Dedifferentiated amniotic fluid mesenchymal stem cell (primary cell): ENCODE measurements around the gene IRAG1.
"Not testable (repeated sequence)": the region's sequence is repeated elsewhere in the genome, so short reads cannot be mapped to it uniquely, and the experiment has no call there.

Source experiments
- DNase-seq: peaks from one replicate; pipeline ENCODE4 v3.0.0-alpha.2; 2016; ENCODE audit errors: extremely low spot score

Gene IRAG1

GRCh38 chr11:10709299-10710086 lies 15.9 kb upstream of the IRAG1 start:
- peak; percentile 44 for DNase-seq

GRCh38 chr11:10708131-10708530 lies 14.6 kb upstream of the IRAG1 start:
- no peak for DNase-seq

- no peak for DNase-seq
Measured at GRCh38 chr11:10701982-10702381, 8.4 kb upstream of the IRAG1 start.

GRCh38 chr11:10699072-10699471 lies 5.5 kb upstream of the IRAG1 start:
- peak; percentile 36 for DNase-seq

GRCh38 chr11:10697323-10697620 lies 3.7 kb upstream of the IRAG1 start:
- no peak for DNase-seq

GRCh38 chr11:10696468-10697322 lies 3.1 kb upstream of the IRAG1 start:
- no peak for DNase-seq

GRCh38 chr11:10695833-10696232 lies 2.3 kb upstream of the IRAG1 start:
- no peak for DNase-seq

- DNase-seq, result no peak
Measured at GRCh38 chr11:10694486-10695239, 1.1 kb upstream of the IRAG1 start.

- no peak for DNase-seq
Measured at GRCh38 chr11:10692531-10693115, 932 bp downstream of the IRAG1 start.

GRCh38 chr11:10688401-10688800 lies 5.2 kb downstream of the IRAG1 start:
- DNase-seq, result no peak

- no peak for DNase-seq
Measured at GRCh38 chr11:10686311-10686710, 7.2 kb downstream of the IRAG1 start.

GRCh38 chr11:10683429-10683828 lies 10.1 kb downstream of the IRAG1 start:
- no peak for DNase-seq

GRCh38 chr11:10680956-10681487 lies 12.5 kb downstream of the IRAG1 start:
- DNase-seq, result no peak

GRCh38 chr11:10680279-10680678 lies 13.3 kb downstream of the IRAG1 start:
- not testable (repeated sequence) for DNase-seq

GRCh38 chr11:10679644-10680043 lies 13.9 kb downstream of the IRAG1 start:
- no peak for DNase-seq

GRCh38 chr11:10678101-10678500 lies 15.5 kb downstream of the IRAG1 start:
- DNase-seq, result no peak

- no peak for DNase-seq
Measured at GRCh38 chr11:10676919-10677318, 16.6 kb downstream of the IRAG1 start.

GRCh38 chr11:10674911-10675440 lies 18.6 kb downstream of the IRAG1 start:
- DNase-seq, result no peak

- no peak for DNase-seq
Measured at GRCh38 chr11:10674440-10674855, 19.1 kb downstream of the IRAG1 start.

- DNase-seq, result no peak
Measured at GRCh38 chr11:10673501-10674062, 20.0 kb downstream of the IRAG1 start.

- DNase-seq, result no peak
Measured at GRCh38 chr11:10670099-10670498, 23.5 kb downstream of the IRAG1 start.
